ENCODE results near the gene IGSF21. TPM values are rescaled to one million over a fixed set of nuclear protein-coding genes. Genes with fewer than 3 reads are reported as not detected.

IGSF21 gene
- total and polyA plus RNA-seq, 2 donors (not counting 3 experiments of a cell fraction or from before 2014, with no cell fraction given) = not detected

DNA sequence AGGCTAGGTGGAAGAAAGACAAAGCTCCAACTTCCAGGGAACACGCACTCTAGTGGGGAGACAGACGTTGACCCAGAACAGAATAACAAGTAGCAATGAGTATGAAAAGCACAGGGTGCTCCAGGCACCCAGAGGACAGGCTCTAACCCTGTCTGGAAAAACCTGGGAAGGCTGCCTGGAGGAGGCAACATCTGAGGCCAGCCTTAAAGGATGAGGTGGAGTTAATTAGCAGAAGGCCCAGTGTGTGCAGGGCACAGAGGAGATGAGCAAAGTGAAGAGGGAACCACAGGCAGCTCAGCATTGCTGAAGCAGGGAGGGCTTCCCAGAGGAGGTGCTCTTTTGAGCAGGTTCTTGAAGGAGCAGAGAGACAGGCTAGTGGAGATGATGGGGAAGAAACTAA, 246.4 kb downstream of the IGSF21 start:
- no peaks in the 10 kb centered on the region for H3K4me1 ChIP-seq (ENCODE audit: control insufficient read depth, extremely low read depth, insufficient read depth, low read length)
- no peaks in the 10 kb centered on the region for H3K79me2 ChIP-seq (ENCODE audit: control insufficient read depth, insufficient read depth, low read length)
- H3K27me3 ChIP-seq (ENCODE audit: control insufficient read depth in 2 of 2, insufficient read depth in 2 of 2, low read length in 2 of 2) = no peaks in the 10 kb centered on the region
- H4K20me1 ChIP-seq (replicated peaks; ENCODE audit: control insufficient read depth, extremely low read depth, insufficient read depth, low read length) = no peaks in the 10 kb centered on the region
- peaks cover 3% of the 10 kb centered on the region for H3K9me3 ChIP-seq (replicated peaks; ENCODE audit: control insufficient read depth, insufficient read depth, low read length)
- POLR2A ChIA-PET = no interaction called here
- CTCF ChIA-PET = no interaction called here
- no peak overlapping the region for H3K4me2 ChIP-seq (ENCODE audit: insufficient read depth, low read length)
- FAIRE-seq = no peak
- no TSS peak for BruUV-seq (replicated peaks)
- DNase-seq (ENCODE audit: low read depth, low spot score) = no peak
- dilution Hi-C loops (cut with MboI; ENCODE audit: extremely low pct_ligation_motif_present, low sequenced_read_pairs) = no loop called here
- intact Hi-C loops (cut with micrococcal nuclease) = no loop called here
- no peak overlapping the region for H2AFZ ChIP-seq (ENCODE audit: low read depth, low read length)
- H3K36me3 ChIP-seq (ENCODE audit: control insufficient read depth in 2 of 2, extremely low read depth in 1 of 2, insufficient read depth in 2 of 2, low read length in 2 of 2) = no peaks in the 10 kb centered on the region
- H3K9me1 ChIP-seq (replicated peaks; ENCODE audit: control insufficient read depth, extremely low read depth, insufficient read depth, low read length) = no peaks in the 10 kb centered on the region
- no peak overlapping the region for H3K27ac ChIP-seq (ENCODE audit: insufficient read depth, low read depth, low read length)
- TF ChIP-seq MYC (IDR thresholded peaks at IDR 0.05; ENCODE audit: low read depth, low read length) (no peak), POLR2AphosphoS5 (IDR thresholded peaks at IDR 0.05; ENCODE audit: insufficient read depth, low read depth, low read length) (no peak), FOS (IDR thresholded peaks at IDR 0.05; ENCODE audit: borderline replicate concordance, insufficient read depth, low read length) (no peak)
- H3K9ac ChIP-seq (replicated peaks; ENCODE audit: extremely low read depth, insufficient read depth, low read length) = no peak overlapping the region
- no peak overlapping the region for H3K4me3 ChIP-seq (replicated peaks in 1 of 3; ENCODE audit: insufficient read depth in 1 of 3, low read depth in 1 of 3, low read length in 3 of 3)

DNA sequence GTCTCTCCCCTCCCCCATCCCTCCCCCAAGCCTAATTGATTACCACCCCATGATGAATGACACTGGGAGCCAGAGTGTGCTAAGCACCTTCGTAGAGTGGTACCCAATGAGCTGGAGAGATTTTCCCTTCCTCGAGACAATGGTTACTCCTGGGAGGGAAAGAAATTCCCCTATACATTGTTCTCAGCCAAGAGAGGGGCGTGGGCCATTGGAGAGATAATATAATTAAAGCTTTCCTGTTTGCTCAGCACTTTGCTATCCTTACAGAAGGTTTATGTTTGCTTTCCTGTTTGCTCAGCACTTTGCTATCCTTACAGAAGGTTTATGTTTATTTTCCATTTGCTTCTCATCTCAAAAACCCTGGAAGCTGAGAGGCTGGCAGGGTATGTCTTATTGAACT, 247.0 kb downstream of the IGSF21 start:
- no peak for TF ChIP-seq POLR2AphosphoS5 (IDR thresholded peaks at IDR 0.05; ENCODE audit: insufficient read depth, low read depth, low read length)
- TF ChIP-seq JUN (IDR thresholded peaks at IDR 0.05; ENCODE audit: borderline replicate concordance, insufficient read depth, insufficient read length, low read depth) = no peak
- no peak for TF ChIP-seq FOS (IDR thresholded peaks at IDR 0.05; ENCODE audit: borderline replicate concordance, insufficient read depth, low read length)
- no peak for TF ChIP-seq MYC (IDR thresholded peaks at IDR 0.05; ENCODE audit: low read depth, low read length)
- TF ChIP-seq EZH2 (IDR thresholded peaks at IDR 0.05; ENCODE audit: borderline replicate concordance, low read depth, low read length, severe bottlenecking) = no peak
- TF ChIP-seq, protein P1, sequence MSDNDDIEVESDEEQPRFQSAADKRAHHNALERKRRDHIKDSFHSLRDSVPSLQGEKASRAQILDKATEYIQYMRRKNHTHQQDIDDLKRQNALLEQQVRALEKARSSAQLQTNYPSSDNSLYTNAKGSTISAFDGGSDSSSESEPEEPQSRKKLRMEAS (IDR thresholded peaks at IDR 0.05; ENCODE audit: insufficient read depth, insufficient read length) = no peak
- TF ChIP-seq, protein P2, sequence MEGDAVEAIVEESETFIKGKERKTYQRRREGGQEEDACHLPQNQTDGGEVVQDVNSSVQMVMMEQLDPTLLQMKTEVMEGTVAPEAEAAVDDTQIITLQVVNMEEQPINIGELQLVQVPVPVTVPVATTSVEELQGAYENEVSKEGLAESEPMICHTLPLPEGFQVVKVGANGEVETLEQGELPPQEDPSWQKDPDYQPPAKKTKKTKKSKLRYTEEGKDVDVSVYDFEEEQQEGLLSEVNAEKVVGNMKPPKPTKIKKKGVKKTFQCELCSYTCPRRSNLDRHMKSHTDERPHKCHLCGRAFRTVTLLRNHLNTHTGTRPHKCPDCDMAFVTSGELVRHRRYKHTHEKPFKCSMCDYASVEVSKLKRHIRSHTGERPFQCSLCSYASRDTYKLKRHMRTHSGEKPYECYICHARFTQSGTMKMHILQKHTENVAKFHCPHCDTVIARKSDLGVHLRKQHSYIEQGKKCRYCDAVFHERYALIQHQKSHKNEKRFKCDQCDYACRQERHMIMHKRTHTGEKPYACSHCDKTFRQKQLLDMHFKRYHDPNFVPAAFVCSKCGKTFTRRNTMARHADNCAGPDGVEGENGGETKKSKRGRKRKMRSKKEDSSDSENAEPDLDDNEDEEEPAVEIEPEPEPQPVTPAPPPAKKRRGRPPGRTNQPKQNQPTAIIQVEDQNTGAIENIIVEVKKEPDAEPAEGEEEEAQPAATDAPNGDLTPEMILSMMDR (IDR thresholded peaks at IDR 0.05; ENCODE audit: extremely low read depth in 1 of 2, insufficient read depth in 1 of 2, low read depth in 1 of 2, low read length in 2 of 2) = no peak
- TF ChIP-seq GATA2 (IDR thresholded peaks at IDR 0.05; ENCODE audit: insufficient read depth, insufficient read length, low read depth, low read length) = no peak
- no peak for TF ChIP-seq POLR2A (IDR thresholded peaks at IDR 0.05; ENCODE audit: low read depth, low read length)
- DNase-seq (ENCODE audit: low read depth, low spot score) (no peak), FAIRE-seq (no peak)
- no peaks in the 10 kb centered on the region for H3K36me3 ChIP-seq (ENCODE audit: control insufficient read depth in 2 of 2, extremely low read depth in 1 of 2, insufficient read depth in 2 of 2, low read length in 2 of 2)
- no peaks in the 10 kb centered on the region for H4K20me1 ChIP-seq (replicated peaks; ENCODE audit: control insufficient read depth, extremely low read depth, insufficient read depth, low read length)
- intact Hi-C loops (cut with micrococcal nuclease) (no loop called here), dilution Hi-C loops (cut with MboI; ENCODE audit: extremely low pct_ligation_motif_present, low sequenced_read_pairs) (no loop called here)
- no TSS peak for BruUV-seq (replicated peaks)
- peaks cover 3% of the 10 kb centered on the region for H3K9me3 ChIP-seq (replicated peaks; ENCODE audit: control insufficient read depth, insufficient read depth, low read length)
- no peak overlapping the region for H2AFZ ChIP-seq (ENCODE audit: low read depth, low read length)
- H3K4me2 ChIP-seq (ENCODE audit: insufficient read depth, low read length) = no peak overlapping the region
- no peaks in the 10 kb centered on the region for H3K79me2 ChIP-seq (ENCODE audit: control insufficient read depth, insufficient read depth, low read length)
- H3K4me3 ChIP-seq (replicated peaks in 1 of 3; ENCODE audit: insufficient read depth in 1 of 3, low read depth in 1 of 3, low read length in 3 of 3) = no peak overlapping the region
- CTCF ChIA-PET = no interaction called here
- H3K4me1 ChIP-seq (ENCODE audit: control insufficient read depth, extremely low read depth, insufficient read depth, low read length) = no peaks in the 10 kb centered on the region
- POLR2A ChIA-PET = no interaction called here
- H3K9ac ChIP-seq (replicated peaks; ENCODE audit: extremely low read depth, insufficient read depth, low read length) = no peak overlapping the region
- H3K27ac ChIP-seq (ENCODE audit: insufficient read depth, low read depth, low read length) = no peak overlapping the region
- H3K27me3 ChIP-seq (ENCODE audit: control insufficient read depth in 2 of 2, insufficient read depth in 2 of 2, low read length in 2 of 2) = no peaks in the 10 kb centered on the region
- no peaks in the 10 kb centered on the region for H3K9me1 ChIP-seq (replicated peaks; ENCODE audit: control insufficient read depth, extremely low read depth, insufficient read depth, low read length)
